Pons (tissue), 1 donor: ENCODE measurements around the gene ZBBX.
A peak's percentile ranks its signal among the peaks of the same experiment; 100 is the strongest.
"Not testable (repeated sequence)": the region's sequence is repeated elsewhere in the genome, so short reads cannot be mapped to it uniquely, and the experiment has no call there.

Source experiments
- DNase-seq: peaks from one replicate; pipeline ENCODE4 v3.0.0-alpha.2; 2016; ENCODE audit warnings: low spot score

Gene ZBBX

DNA sequence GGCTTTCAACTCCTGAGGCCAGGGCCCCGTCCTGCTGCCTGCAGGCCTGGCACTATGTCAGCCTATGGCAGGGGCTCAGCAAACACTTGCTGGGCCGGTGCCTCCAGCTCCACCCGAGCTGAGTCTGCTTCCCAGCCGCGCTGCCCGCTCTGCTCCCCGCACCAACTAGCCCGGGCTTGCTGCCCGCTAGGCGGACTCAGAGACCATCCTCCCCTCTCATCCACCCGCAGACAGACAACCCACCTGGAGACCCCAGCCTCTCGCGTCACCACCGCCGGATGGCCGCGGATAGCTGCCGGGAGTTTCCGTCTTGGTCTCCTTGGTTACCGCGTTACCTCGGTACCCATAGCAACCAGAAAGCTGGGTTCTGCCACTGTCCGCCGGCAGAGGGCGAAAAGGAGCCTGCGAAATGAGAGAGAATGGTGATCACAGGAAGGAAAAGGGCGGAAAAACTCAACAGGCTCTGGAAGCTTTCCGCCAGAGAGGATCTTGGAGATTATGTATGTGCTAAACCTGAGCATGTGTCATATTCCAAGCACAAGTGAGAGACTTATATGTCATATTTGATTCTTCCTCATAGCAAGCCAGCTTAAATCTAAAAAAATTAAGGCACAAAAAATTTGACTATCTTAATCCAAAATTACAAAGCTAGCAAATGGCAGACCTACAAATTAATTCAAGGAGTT lies at the start of gene ZBBX:
TSS of gene ZBBX (minus strand) at position 294 of the 686 bp plus-strand sequence. CDS start 7,396 bp downstream, outside the sequence.
- DNase-seq: peak; percentile 90

DNA sequence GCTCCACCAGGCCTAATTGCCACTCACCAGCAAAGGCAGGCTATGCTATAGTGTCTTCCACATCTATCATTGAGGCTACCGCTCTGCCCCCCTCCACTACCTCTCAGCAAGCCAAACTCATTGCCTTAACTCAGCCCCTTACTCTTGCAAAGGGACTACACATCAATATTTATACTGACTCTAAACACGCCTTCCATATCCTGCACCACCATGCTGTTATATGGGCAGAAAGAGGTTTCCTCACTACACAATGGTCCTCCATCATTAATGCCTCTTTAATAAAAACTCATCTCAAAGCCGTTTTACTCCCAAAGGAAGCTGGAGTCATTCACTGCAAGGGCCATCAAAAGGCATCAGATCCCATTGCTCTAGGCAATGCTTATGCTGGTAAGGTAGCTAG lies 46.9 kb upstream of the ZBBX start:
- DNase-seq: not testable (repeated sequence)

DNA sequence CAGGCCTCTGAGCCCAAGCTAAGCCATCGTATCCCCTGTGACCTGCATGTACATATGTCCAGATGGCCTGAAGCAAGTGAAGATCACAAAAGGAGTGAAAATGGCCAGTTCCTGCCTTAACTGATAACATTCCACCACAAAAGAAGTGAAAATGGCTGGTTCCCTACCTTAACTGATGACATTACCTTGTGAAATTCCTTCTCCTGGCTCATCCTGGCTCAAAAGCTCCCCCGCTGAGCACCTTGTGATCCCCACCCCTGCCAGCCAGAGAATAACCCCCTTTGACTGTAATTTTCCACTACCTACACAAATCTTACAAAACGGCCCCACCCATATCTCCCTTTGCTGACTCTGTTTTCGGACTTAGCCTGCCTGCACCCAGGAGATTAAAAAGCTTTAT lies 42.3 kb upstream of the ZBBX start:
- DNase-seq: not testable (repeated sequence)

DNA sequence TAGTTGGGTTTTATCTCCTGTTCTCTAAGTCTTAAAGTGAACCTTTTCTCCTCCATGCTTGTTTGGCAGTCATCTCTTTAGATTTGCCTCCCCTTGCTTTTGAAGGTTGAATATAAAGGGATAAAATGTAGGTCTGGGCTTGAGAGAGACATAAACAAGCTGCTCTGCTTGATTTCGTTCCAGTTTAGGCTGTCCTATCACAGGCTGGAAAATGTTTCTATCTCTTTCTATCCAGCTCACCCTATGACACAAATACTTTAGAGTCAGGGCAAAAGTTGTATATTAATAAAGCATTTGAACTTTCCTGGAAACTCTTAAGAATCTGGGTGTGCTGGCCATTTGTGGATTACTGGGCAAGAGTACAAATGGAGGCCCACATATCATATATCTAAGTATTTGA lies 29.5 kb upstream of the ZBBX start:
- no peak for DNase-seq

DNA sequence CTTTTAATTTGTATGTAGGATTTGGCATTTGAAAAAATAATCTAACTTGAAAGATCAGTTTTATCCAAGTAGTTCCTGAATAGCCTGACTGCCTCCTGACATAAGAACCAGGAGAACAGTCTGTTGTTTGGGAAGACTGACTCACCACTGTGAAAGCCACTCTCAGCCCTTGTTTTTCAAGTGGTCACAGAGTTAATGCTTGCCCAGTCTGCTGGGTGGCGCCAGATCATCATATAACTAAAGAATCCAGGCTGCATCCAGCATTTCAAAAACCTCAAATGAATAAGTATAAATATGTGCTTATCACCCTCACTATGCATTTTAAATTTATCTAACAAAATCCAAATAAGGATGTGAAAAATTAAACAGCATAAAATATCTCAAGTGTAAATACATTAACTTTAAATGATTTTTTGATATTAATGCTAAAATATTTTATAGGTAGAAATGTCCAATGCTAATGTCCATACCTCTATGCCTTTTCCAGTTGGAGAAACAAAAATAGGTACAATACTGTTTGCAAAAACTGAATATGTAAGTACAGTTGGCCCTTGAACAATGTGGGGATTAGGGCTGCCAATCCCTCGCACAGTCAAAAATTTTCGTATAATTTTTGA lies 26.9 kb upstream of the ZBBX start:
- peak; percentile 88 for DNase-seq

- DNase-seq: no peak
These were observed 17.7 kb upstream of the ZBBX start for GRCh38 chr3:167397826-167398225.

DNA sequence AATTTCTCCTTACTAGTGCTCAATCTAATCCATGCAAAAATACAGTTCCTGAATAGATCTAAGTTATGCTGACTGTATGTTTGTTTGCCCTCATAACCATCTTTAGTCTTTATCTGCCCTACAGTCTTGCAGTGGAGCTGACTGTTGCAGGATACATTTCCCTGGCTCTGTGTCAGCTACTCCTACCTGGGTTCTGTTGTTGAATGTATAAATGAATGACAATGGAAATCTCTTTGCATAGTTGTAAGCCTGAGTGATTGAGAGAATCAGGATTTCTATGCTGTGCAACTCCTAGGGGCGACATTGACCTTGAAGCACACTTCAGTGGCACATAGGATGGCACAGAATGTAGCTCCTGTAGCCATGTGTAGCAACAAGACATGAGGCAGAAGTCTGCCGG lies 16.0 kb upstream of the ZBBX start:
- DNase-seq: no peak

DNA sequence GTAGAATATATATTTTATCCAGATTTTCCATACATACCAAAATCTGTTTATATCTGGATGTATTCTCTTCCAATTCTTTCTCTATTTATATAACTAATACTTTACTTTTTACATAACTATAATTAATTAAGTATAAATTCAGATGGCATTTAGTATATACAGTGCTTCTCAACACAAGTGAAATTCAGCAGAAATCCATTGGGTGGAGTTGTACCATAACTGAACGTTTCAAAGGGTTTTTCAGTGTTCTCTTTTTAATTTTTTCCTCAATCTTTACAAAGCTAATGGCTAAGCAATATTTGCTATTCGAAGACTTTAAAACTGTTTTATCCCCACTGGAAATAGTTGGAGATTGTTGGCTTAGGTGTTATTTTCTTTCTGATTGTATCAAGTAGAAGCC lies 13.9 kb upstream of the ZBBX start:
- no peak for DNase-seq

GRCh38 chr3:167382155-167382554 lies 2.1 kb upstream of the ZBBX start:
- DNase-seq: no peak

- no peak for DNase-seq
These were observed 4.6 kb downstream of the ZBBX start for GRCh38 chr3:167375478-167375877.

DNA sequence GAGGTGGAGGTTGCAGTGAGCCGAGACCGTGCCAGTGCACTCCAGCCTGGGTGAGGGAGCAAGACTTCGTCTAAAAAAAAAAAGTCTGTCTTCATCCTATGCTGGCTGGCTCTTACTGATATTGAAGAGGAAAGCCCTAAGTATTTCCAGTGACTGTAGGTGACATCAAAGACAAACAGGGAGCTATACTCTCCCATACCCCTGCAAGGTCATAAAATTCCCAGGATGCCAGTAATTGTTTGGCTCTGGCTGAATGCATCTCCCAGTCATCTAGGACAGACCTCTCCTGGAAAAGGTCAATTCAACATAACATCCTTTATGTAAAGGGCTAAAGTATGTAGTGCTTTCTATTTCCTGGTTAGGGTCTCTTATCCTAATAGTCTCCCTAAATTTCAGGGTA lies 8.0 kb downstream of the ZBBX start:
- no peak for DNase-seq

GRCh38 chr3:167361948-167362347 lies 18.1 kb downstream of the ZBBX start:
- DNase-seq: no peak

GRCh38 chr3:167361306-167361705 lies 18.8 kb downstream of the ZBBX start:
- DNase-seq: peak; percentile 62

GRCh38 chr3:167355446-167355845 lies 24.7 kb downstream of the ZBBX start:
- DNase-seq: no peak

- DNase-seq: no peak
These were observed 25.3 kb downstream of the ZBBX start for GRCh38 chr3:167354751-167355150.

DNA sequence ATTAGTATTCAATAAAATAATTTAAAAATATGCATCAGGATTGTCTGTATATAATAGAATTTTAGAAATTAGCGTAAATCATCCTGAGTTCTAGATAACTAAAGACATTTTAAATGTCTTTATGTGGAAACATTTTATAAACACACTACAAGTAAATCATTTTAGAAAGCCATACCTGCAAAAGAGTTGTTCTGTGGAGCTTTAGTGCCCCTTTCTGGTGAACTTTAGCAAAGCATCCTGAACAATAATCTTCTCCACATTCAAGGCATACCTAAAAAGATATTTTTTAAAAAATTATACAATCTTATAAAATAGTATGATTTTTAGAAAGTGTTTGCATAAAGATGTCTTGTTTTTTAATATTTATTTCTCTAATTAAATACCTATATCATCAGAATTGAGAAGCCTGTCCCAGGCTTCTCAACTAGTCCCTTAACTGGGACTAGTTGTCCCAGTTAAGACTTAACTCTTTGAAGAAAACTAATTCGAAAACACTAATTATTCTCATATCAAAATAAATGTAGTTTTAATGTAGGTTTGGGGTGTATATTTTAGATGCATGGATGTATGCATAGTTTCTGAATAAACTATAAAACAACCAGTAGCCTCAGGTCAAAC lies 29.7 kb downstream of the ZBBX start:
- DNase-seq: peak; percentile 42

GRCh38 chr3:167346171-167346570 lies 33.9 kb downstream of the ZBBX start:
- no peak for DNase-seq

GRCh38 chr3:167330993-167331785 lies 48.9 kb downstream of the ZBBX start:
- DNase-seq: no peak

GRCh38 chr3:167323572-167323971 lies 56.5 kb downstream of the ZBBX start:
- no peak for DNase-seq

- DNase-seq: no peak
These were observed 61.0 kb downstream of the ZBBX start for GRCh38 chr3:167318996-167319615.

GRCh38 chr3:167318306-167318705 lies 61.8 kb downstream of the ZBBX start:
- no peak for DNase-seq

DNA sequence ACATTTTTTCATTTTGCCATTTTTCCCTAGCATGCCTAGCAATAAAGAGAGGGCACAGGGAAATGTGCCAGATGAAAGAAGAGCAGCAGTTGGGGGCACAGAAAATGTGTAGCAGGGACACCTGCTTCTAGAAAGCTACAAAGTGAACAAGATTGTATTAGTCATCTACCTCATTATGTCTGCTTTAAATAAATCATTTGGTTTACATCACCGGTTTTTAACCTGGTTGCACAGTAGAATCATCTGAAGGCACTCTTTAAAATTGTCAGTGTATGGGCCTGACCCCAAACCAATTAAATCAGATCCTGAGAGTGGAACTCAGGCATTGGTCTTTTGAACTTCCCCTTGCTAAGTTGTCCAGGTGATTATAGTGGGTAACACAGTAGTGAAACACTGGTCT lies 73.8 kb downstream of the ZBBX start:
- DNase-seq: no peak
